Measurements from ENCODE around the gene ERC1.

The ERC1 gene

GRCh38 chr12:1496162-1496900, 505.3 kb downstream of the ERC1 start:
- TF ChIP-seq, protein P1, sequence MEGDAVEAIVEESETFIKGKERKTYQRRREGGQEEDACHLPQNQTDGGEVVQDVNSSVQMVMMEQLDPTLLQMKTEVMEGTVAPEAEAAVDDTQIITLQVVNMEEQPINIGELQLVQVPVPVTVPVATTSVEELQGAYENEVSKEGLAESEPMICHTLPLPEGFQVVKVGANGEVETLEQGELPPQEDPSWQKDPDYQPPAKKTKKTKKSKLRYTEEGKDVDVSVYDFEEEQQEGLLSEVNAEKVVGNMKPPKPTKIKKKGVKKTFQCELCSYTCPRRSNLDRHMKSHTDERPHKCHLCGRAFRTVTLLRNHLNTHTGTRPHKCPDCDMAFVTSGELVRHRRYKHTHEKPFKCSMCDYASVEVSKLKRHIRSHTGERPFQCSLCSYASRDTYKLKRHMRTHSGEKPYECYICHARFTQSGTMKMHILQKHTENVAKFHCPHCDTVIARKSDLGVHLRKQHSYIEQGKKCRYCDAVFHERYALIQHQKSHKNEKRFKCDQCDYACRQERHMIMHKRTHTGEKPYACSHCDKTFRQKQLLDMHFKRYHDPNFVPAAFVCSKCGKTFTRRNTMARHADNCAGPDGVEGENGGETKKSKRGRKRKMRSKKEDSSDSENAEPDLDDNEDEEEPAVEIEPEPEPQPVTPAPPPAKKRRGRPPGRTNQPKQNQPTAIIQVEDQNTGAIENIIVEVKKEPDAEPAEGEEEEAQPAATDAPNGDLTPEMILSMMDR (IDR thresholded peaks at IDR 0.05; ENCODE audit: insufficient read depth, low read length, missing control alignments) = no peak
- no peak for DNase-seq (ENCODE audit: low read depth, low spot score)
- no peak overlapping the region for H3K4me3 ChIP-seq (ENCODE audit: low read depth, low read length)
- ChIA-PET CTCF (interaction anchor here (0.7 to 1.7 kb wide), 4 partner anchors 9 to 378 kb away, joined by 3 to 5 read pairs (median 4); no protein-coding TSS in a partner anchor), POLR2A (no interaction called here)

GRCh38 chr12:1497161-1497560, 506.1 kb downstream of the ERC1 start:
- no peak overlapping the region for H3K4me3 ChIP-seq (ENCODE audit: low read depth, low read length)
- ChIA-PET CTCF (interaction anchor here (0.7 kb wide), 1 partner anchor 379 kb away, joined by 4 read pairs; no protein-coding TSS in a partner anchor), POLR2A (no interaction called here)
- no peak for DNase-seq (ENCODE audit: low read depth, low spot score)
- TF ChIP-seq, protein P1 (IDR thresholded peaks at IDR 0.05; ENCODE audit: insufficient read depth, low read length, missing control alignments) = no peak

GRCh38 chr12:1498199-1498740, 507.2 kb downstream of the ERC1 start:
- TF ChIP-seq, protein P1 (IDR thresholded peaks at IDR 0.05; ENCODE audit: insufficient read depth, low read length, missing control alignments) = no peak
- DNase-seq (ENCODE audit: low read depth, low spot score) = no peak
- POLR2A ChIA-PET = no interaction called here
- CTCF ChIA-PET = interaction anchor here (0.9 kb wide), 1 partner anchor 381 kb away, joined by 3 read pairs; no protein-coding TSS in a partner anchor
- no peak overlapping the region for H3K4me3 ChIP-seq (ENCODE audit: low read depth, low read length)

- POLR2A ChIA-PET = no interaction called here
- TF ChIP-seq, protein P1 (IDR thresholded peaks at IDR 0.05; ENCODE audit: insufficient read depth, low read length, missing control alignments) = no peak
- no peak for DNase-seq (ENCODE audit: low read depth, low spot score)
- CTCF ChIA-PET = no interaction called here
- H3K4me3 ChIP-seq (ENCODE audit: low read depth, low read length) = no peak overlapping the region
Observed at GRCh38 chr12:1499351-1499750, 508.3 kb downstream of the ERC1 start.

GRCh38 chr12:1500095-1500801, 509.2 kb downstream of the ERC1 start:
- H3K4me3 ChIP-seq (ENCODE audit: low read depth, low read length) = no peak overlapping the region
- ChIA-PET POLR2A (no interaction called here), CTCF (no interaction called here)
- TF ChIP-seq, protein P1 (IDR thresholded peaks at IDR 0.05; ENCODE audit: insufficient read depth, low read length, missing control alignments) = no peak
- DNase-seq (ENCODE audit: low read depth, low spot score) = no peak

- H3K4me3 ChIP-seq (ENCODE audit: low read depth, low read length) = no peak overlapping the region
- no peak for DNase-seq (ENCODE audit: low read depth, low spot score)
- ChIA-PET CTCF (no interaction called here), POLR2A (no interaction called here)
- TF ChIP-seq, protein P1 (IDR thresholded peaks at IDR 0.05; ENCODE audit: insufficient read depth, low read length, missing control alignments) = no peak
Observed at GRCh38 chr12:1501001-1501400, 510.0 kb downstream of the ERC1 start.
